ENCODE results near the gene BRD9. TPM values are rescaled to one million over a fixed set of nuclear protein-coding genes. Genes with fewer than 3 reads are reported as not detected.

Gene BRD9
- total and polyA plus RNA-seq, 9 of the 15 experiments (the other 6 are each of a cell fraction or from before 2014, with no cell fraction given) = 2.4 to 68.7 (median 44.9) TPM

- Histone ChIP-seq H3K36me3 (ENCODE audit: control insufficient read depth, insufficient read depth, low read length) (no peaks in the 10 kb centered on the region), H3K4me3 (no peak overlapping the region), H3K27ac (ENCODE audit: extremely low read depth, low read depth, low read length) (no peak overlapping the region), H3K9me1 (ENCODE audit: control insufficient read depth, insufficient read depth, low read length) (no peaks in the 10 kb centered on the region), H2AFZ (ENCODE audit: low read depth, low read length) (no peak overlapping the region), H3K4me1 (replicated peaks in 1 of 2; ENCODE audit: control insufficient read depth in 2 of 2, insufficient read depth in 2 of 2, low read length in 2 of 2) (no peaks in the 10 kb centered on the region), H3K4me2 (ENCODE audit: insufficient read depth, low read length) (no peak overlapping the region), H4K20me1 (replicated peaks; ENCODE audit: control insufficient read depth, insufficient read depth, low read length) (no peaks in the 10 kb centered on the region; the same call in 1 of the 2 replicates), H3K9ac (ENCODE audit: insufficient read depth in 1 of 2, low read depth in 2 of 2, low read length in 2 of 2) (no peak overlapping the region), H3K79me2 (ENCODE audit: control insufficient read depth, insufficient read depth, low read length) (no peaks in the 10 kb centered on the region), H3K9me3 (replicated peaks; ENCODE audit: control insufficient read depth, insufficient read depth, low read depth, low read length) (no peaks in the 10 kb centered on the region), H3K27me3 (ENCODE audit: control insufficient read depth in 2 of 2, insufficient read depth in 2 of 2, low read length in 2 of 2) (peaks cover 16 to 40% of the 10 kb centered on the region in 2 experiments)
- in situ Hi-C loops (cut with MboI) (loop anchor here (25.0 kb wide), 1 partner anchor 704 kb away; no protein-coding TSS in a partner anchor), intact Hi-C loops (cut with micrococcal nuclease) (no loop called here)
- ChIA-PET POLR2A (no interaction called here), CTCF (ENCODE audit: low intra/inter-chr PET ratio) (no interaction called here)
- ATAC-seq (no peak), FAIRE-seq (no peak), DNase-seq (ENCODE audit: extremely low read depth in 1 of 4, low spot score in 3 of 4) (no peak)
- no TSS peak for BruUV-seq (replicated peaks)
- 0% methylated on average over 3 of the region's 3 CpGs for WGBS (ENCODE audit: insufficient coverage, low coverage, missing lambda C conversion rate)
- TF ChIP-seq GABPB2 (CRISPR knock-in tag; conservative IDR thresholded peaks at IDR 0.05) (no peak), CBX3 (IDR thresholded peaks at IDR 0.05; ENCODE audit: borderline replicate concordance in 1 of 2, low read length in 2 of 2) (no peak), ZBTB9 (CRISPR knock-in tag; IDR thresholded peaks at IDR 0.05) (no peak), KLF16 (IDR thresholded peaks at IDR 0.05) (no peak), ARNT (IDR thresholded peaks at IDR 0.05) (no peak), PRMT5 (CRISPR knock-in tag; IDR thresholded peaks at IDR 0.05) (no peak), RBM17 (IDR thresholded peaks at IDR 0.05; ENCODE audit: borderline replicate concordance, low read depth, low read length) (no peak), TEAD2 (tag; IDR thresholded peaks at IDR 0.05) (no peak), DPF2 (IDR thresholded peaks at IDR 0.05) (no peak), RAD21 (CRISPR knock-in tag; conservative IDR thresholded peaks at IDR 0.05 in 1 of 2, IDR thresholded peaks at IDR 0.05 in 1 of 2) (no peak), CBX8 (IDR thresholded peaks at IDR 0.05; ENCODE audit: borderline replicate concordance, extremely low read depth, low read depth, low read length, poor library complexity, severe bottlenecking) (no peak), PRDM10 (IDR thresholded peaks at IDR 0.05; ENCODE audit: partially characterized antibody) (no peak), ZKSCAN8 (CRISPR knock-in tag; IDR thresholded peaks at IDR 0.05) (no peak), ATF1 (CRISPR knock-in tag; IDR thresholded peaks at IDR 0.05) (no peak), ATF1 (tag; IDR thresholded peaks at IDR 0.05) (no peak), MTA1 (IDR thresholded peaks at IDR 0.05; ENCODE audit: borderline replicate concordance) (no peak), SNIP1 (IDR thresholded peaks at IDR 0.05; ENCODE audit: low read depth) (no peak)
These were observed 40.8 kb upstream of the BRD9 start for GRCh38 chr5:933251-933861.

Measured in K562 (cell line).